CD14-positive monocyte (primary cell): ENCODE measurements around the gene NDUFS4. TPM values are rescaled to one million over a fixed set of nuclear protein-coding genes. Genes with fewer than 3 reads are reported as not detected.

Experiments
- DNase-seq, 3 donors: peaks; one replicate each; pipeline ENCODE4 v3.0.0-alpha.2; 2011 to 2022
- H2AFZ ChIP-seq: 2 replicates; pipeline ENCODE4 v1.6.0; 2012; ENCODE audit warnings: mild to moderate bottlenecking, low read depth, low read length, inconsistent platforms; ENCODE audit not compliant: insufficient read depth, poor library complexity, severe bottlenecking
- H3K27ac ChIP-seq, 2 donors: 1 replicate in 1 of 2; 2 replicates in 1 of 2; pipeline ENCODE4 v1.5.1; 2012 to 2013; ENCODE audit warnings: low read length in 2 of 2, control low read depth in 1 of 2, inconsistent platforms in 1 of 2, low read depth in 1 of 2, mild to moderate bottlenecking in 1 of 2
- H3K27me3 ChIP-seq, 2 donors: one replicate each; pipeline versions ENCODE4 v1.6.0 to v1.6.1; 2011 to 2013; ENCODE audit warnings: low read length in 2 of 2; ENCODE audit not compliant: control insufficient read depth in 2 of 2, insufficient read depth in 2 of 2
- H3K36me3 ChIP-seq, 2 donors: replicated peaks in 1 of 2; 1 replicate in 1 of 2; 2 replicates in 1 of 2; pipeline versions ENCODE4 v1.5.1 to v1.6.1; 2012 to 2013; ENCODE audit warnings: low read length in 2 of 2, control low read depth in 1 of 2, inconsistent platforms in 1 of 2, mild to moderate bottlenecking in 1 of 2; ENCODE audit not compliant: insufficient read depth in 2 of 2, control insufficient read depth in 1 of 2
- H3K4me1 ChIP-seq, 2 donors: 1 replicate in 1 of 2; 2 replicates in 1 of 2; pipeline versions ENCODE4 v1.5.1 to v1.6.1; 2012 to 2013; ENCODE audit warnings: low read length in 2 of 2, control low read depth in 1 of 2, inconsistent platforms in 1 of 2, mild to moderate bottlenecking in 1 of 2, moderate library complexity in 1 of 2; ENCODE audit not compliant: insufficient read depth in 2 of 2, control insufficient read depth in 1 of 2
- H3K4me2 ChIP-seq: replicated peaks from 2 replicates; pipeline ENCODE3; 2012; ENCODE audit warnings: low read length, moderate library complexity, mild to moderate bottlenecking; ENCODE audit not compliant: poor library complexity, severe bottlenecking; ENCODE audit errors: extremely low read depth
- H3K4me3 ChIP-seq, 3 experiments: fragments of 200-600 bp in 1 of 3; sonication (generic) in 1 of 3; replicated peaks in 1 of 3; 1 replicate in 2 of 3; 2 replicates in 1 of 3; pipeline ENCODE4 v1.5.1; 2011 to 2013; ENCODE audit warnings: low read length in 3 of 3, mild to moderate bottlenecking in 3 of 3, control low read depth in 2 of 3, low read depth in 2 of 3, inconsistent platforms in 1 of 3, moderate library complexity in 1 of 3
- H3K79me2 ChIP-seq: 2 replicates; pipeline ENCODE4 v1.6.0; 2012; ENCODE audit warnings: mild to moderate bottlenecking, control low read depth, inconsistent platforms, low read length, moderate library complexity; ENCODE audit not compliant: insufficient read depth
- H3K9ac ChIP-seq: 2 replicates; pipeline ENCODE4 v1.6.0; 2017; ENCODE audit warnings: low read length, mild to moderate bottlenecking; ENCODE audit not compliant: insufficient read depth, poor library complexity, severe bottlenecking
- H3K9me3 ChIP-seq, 2 donors: replicated peaks in 1 of 2; 1 replicate in 1 of 2; 2 replicates in 1 of 2; pipeline versions ENCODE4 v1.5.1 to v1.6.1; 2012 to 2013; ENCODE audit warnings: low read length in 2 of 2, control low read depth in 1 of 2; ENCODE audit not compliant: control insufficient read depth in 1 of 2, insufficient read depth in 1 of 2
- H4K20me1 ChIP-seq: 2 replicates; pipeline ENCODE4 v1.6.0; 2012; ENCODE audit warnings: mild to moderate bottlenecking, low read length, control low read depth, moderate library complexity; ENCODE audit not compliant: insufficient read depth
- H3K27ac Mint-ChIP-seq, 7 donors: one replicate each; pipeline ENCODE4 v1.8.0; 2020; ENCODE audit warnings: mild to moderate bottlenecking in 7 of 7, mixed read lengths in 7 of 7, moderate library complexity in 6 of 7, inconsistent platforms in 2 of 7
- H3K27me3 Mint-ChIP-seq, 3 donors: one replicate each; pipeline ENCODE4 v1.8.0; 2021 to 2022; ENCODE audit warnings: low read depth in 3 of 3, mild to moderate bottlenecking in 3 of 3, mixed read lengths in 3 of 3, moderate library complexity in 3 of 3, inconsistent platforms in 1 of 3
- H3K36me3 Mint-ChIP-seq, 2 donors: one replicate each; pipeline ENCODE4 v1.8.0; 2020; ENCODE audit warnings: mixed read lengths in 2 of 2, inconsistent platforms in 1 of 2, mild to moderate bottlenecking in 1 of 2
- H3K4me1 Mint-ChIP-seq: one replicate; pipeline ENCODE4 v1.8.0; 2020; ENCODE audit warnings: mild to moderate bottlenecking, mixed read lengths
- H3K4me3 Mint-ChIP-seq, 2 donors: one replicate each; pipeline ENCODE4 v1.8.0; 2020; ENCODE audit warnings: mild to moderate bottlenecking in 2 of 2, mixed read lengths in 2 of 2, moderate library complexity in 1 of 2
- H3K9me3 Mint-ChIP-seq, 7 donors: one replicate each; pipeline ENCODE4 v1.8.0; 2020 to 2022; ENCODE audit warnings: mixed read lengths in 7 of 7, mild to moderate bottlenecking in 6 of 7, moderate library complexity in 6 of 7, inconsistent platforms in 2 of 7
- CTCF ChIP-seq: fragments of 200-600 bp; IDR thresholded peaks from one replicate; pipeline ENCODE4 v1.8.0; 2022; ENCODE audit warnings: antibody characterized with exemption, mild to moderate bottlenecking
- WGBS: methylation state at CpG from one replicate; pipeline ENCODE4 v1.1.5; 2013; ENCODE audit warnings: missing lambda C conversion rate; ENCODE audit not compliant: insufficient coverage; 5-methylcytosine and 5-hydroxymethylcytosine counted together
- intact Hi-C, 2 donors: fragments of 100-400 bp; cut with micrococcal nuclease; formaldehyde crosslinking; loops; one replicate each; pipeline versions ENCODE4 v1.15.0 to v1.15.1; 2023
- polyA plus RNA-seq, 3 donors: library from polyadenylated mRNA; depleted of rRNA in 1 of 3; unstranded in 2 of 3; stranded (reverse) in 1 of 3; fragments of 300-500 nt in 2 of 3; fragments of >200 nt in 1 of 3; fragmentation: Illumina TruSeq in 2 of 3; gene quantifications; 1 replicate in 2 of 3; 2 replicates in 1 of 3; pipeline ENCODE4 v1.2.3, GENCODE V29; 2012 to 2021

Gene NDUFS4
- polyA plus RNA-seq, 3 donors, result 42.5 to 118 (median 111) TPM

- H3K27ac ChIP-seq, result no peak overlapping the region
- H2AFZ ChIP-seq, result no peak overlapping the region
- intact Hi-C loops, result no loop called here
- H3K79me2 ChIP-seq, result no peaks in the 10 kb centered on the region
- Mint-ChIP-seq H3K4me3 (no peak overlapping the region), H3K9me3 (peaks cover 0 to 1% (median 0%) of the 10 kb centered on the region in 7 donors), H3K27me3 (no peaks in the 10 kb centered on the region), H3K36me3 (peaks cover 20 to 26% of the 10 kb centered on the region in 2 donors), H3K27ac (no peak overlapping the region), H3K4me1 (peaks cover 10% of the 10 kb centered on the region)
- H3K9ac ChIP-seq, result no peak overlapping the region
- DNase-seq, result no peak
- TF ChIP-seq CTCF, result no peak
- H3K27me3 ChIP-seq, result no peaks in the 10 kb centered on the region
- H3K9me3 ChIP-seq, result no peaks in the 10 kb centered on the region
- no peak overlapping the region for H3K4me3 ChIP-seq
- WGBS, result no CpG with 5 or more reads among the region's 3 CpGs
- peaks cover 12 to 26% of the 10 kb centered on the region in 2 donors for H3K36me3 ChIP-seq
- H3K4me1 ChIP-seq, result peaks cover 0 to 2% of the 10 kb centered on the region in 2 donors
- H3K4me2 ChIP-seq, result no peak overlapping the region
- no peaks in the 10 kb centered on the region for H4K20me1 ChIP-seq
These were observed 118.7 kb downstream of the NDUFS4 start for GRCh38 chr5:53678981-53679660.

GRCh38 chr5:53681079-53681478 lies 120.6 kb downstream of the NDUFS4 start:
- no peak overlapping the region for H3K27ac ChIP-seq
- peaks cover 0 to 2% of the 10 kb centered on the region in 2 donors for H3K4me1 ChIP-seq
- WGBS, result no CpG with 5 or more reads among the region's 1 CpG
- Mint-ChIP-seq H3K9me3 (peaks cover 0 to 4% (median 2%) of the 10 kb centered on the region in 7 donors), H3K27me3 (no peaks in the 10 kb centered on the region), H3K36me3 (peaks cover 22 to 30% of the 10 kb centered on the region in 2 donors), H3K4me1 (peaks cover 10% of the 10 kb centered on the region), H3K27ac (no peak overlapping the region), H3K4me3 (no peak overlapping the region)
- intact Hi-C loops, result no loop called here
- H3K9me3 ChIP-seq, result no peaks in the 10 kb centered on the region
- no peak for DNase-seq
- TF ChIP-seq CTCF, result no peak
- H2AFZ ChIP-seq, result no peak overlapping the region
- H3K27me3 ChIP-seq, result no peaks in the 10 kb centered on the region
- H3K9ac ChIP-seq, result no peak overlapping the region
- no peak overlapping the region for H3K4me2 ChIP-seq
- H4K20me1 ChIP-seq, result no peaks in the 10 kb centered on the region
- no peak overlapping the region for H3K4me3 ChIP-seq
- peaks cover 12 to 26% of the 10 kb centered on the region in 2 donors for H3K36me3 ChIP-seq
- no peaks in the 10 kb centered on the region for H3K79me2 ChIP-seq
